Liver (tissue), 9 donors: ENCODE results near the gene PCED1B. TPM values are rescaled to one million over a fixed set of nuclear protein-coding genes. Genes with fewer than 3 reads are reported as not detected.

Experiments
- DNase-seq: peaks from one replicate; pipeline ENCODE4 v3.0.0-alpha.2; 2017; ENCODE audit warnings: low spot score
- H3K27ac ChIP-seq, 2 donors: one replicate each; pipeline ENCODE4 v1.7.0; 2013; ENCODE audit warnings: inconsistent platforms in 2 of 2, low read length in 2 of 2, control low read depth in 1 of 2, low read depth in 1 of 2, mild to moderate bottlenecking in 1 of 2
- H3K27me3 ChIP-seq, 4 donors: one replicate each; pipeline versions ENCODE4 v1.6.1 to v1.7.0; 2013; ENCODE audit warnings: low read length in 3 of 4, inconsistent platforms in 1 of 4, mild to moderate bottlenecking in 1 of 4, moderate library complexity in 1 of 4; ENCODE audit not compliant: control insufficient read depth in 4 of 4, insufficient read depth in 4 of 4
- H3K36me3 ChIP-seq, 4 donors: one replicate each; pipeline versions ENCODE4 v1.6.1 to v1.7.0; 2013; ENCODE audit warnings: low read length in 3 of 4, mild to moderate bottlenecking in 3 of 4, low read depth in 1 of 4, moderate library complexity in 1 of 4; ENCODE audit not compliant: control insufficient read depth in 4 of 4, insufficient read depth in 3 of 4
- H3K4me1 ChIP-seq, 4 donors: one replicate each; pipeline versions ENCODE4 v1.6.1 to v1.7.0; 2013; ENCODE audit warnings: low read length in 3 of 4, mild to moderate bottlenecking in 3 of 4, moderate library complexity in 1 of 4; ENCODE audit not compliant: control insufficient read depth in 4 of 4, insufficient read depth in 4 of 4
- H3K4me3 ChIP-seq, 3 donors: one replicate each; pipeline versions ENCODE4 v1.6.1 to v1.7.0; 2013; ENCODE audit warnings: low read length in 3 of 3, control low read depth in 1 of 3, low read depth in 1 of 3, mild to moderate bottlenecking in 1 of 3
- H3K9ac ChIP-seq, 2 donors: one replicate each; pipeline ENCODE4 v1.7.0; 2013; ENCODE audit warnings: low read length in 2 of 2, mild to moderate bottlenecking in 2 of 2, moderate library complexity in 2 of 2, control low read depth in 1 of 2, low read depth in 1 of 2
- H3K9me3 ChIP-seq, 4 donors: one replicate each; pipeline versions ENCODE4 v1.6.1 to v1.7.0; 2013; ENCODE audit warnings: low read length in 3 of 4; ENCODE audit not compliant: control insufficient read depth in 4 of 4
- CTCF ChIP-seq: fragments of 150-350 bp; IDR thresholded peaks from 2 replicates; pipeline ENCODE4 v1.5.1; 2017; ENCODE audit warnings: improper control_type of control experiment, low read depth, low read length; ENCODE audit not compliant: missing input control
- FOXA1 ChIP-seq: IDR thresholded peaks from 2 replicates; pipeline ENCODE4 v1.6.1; 2016; ENCODE audit warnings: antibody characterized with exemption
- FOXA2 ChIP-seq: IDR thresholded peaks from 2 replicates; pipeline ENCODE4 v1.6.1; 2016; ENCODE audit warnings: antibody characterized with exemption
- GABPA ChIP-seq, 2 donors: IDR thresholded peaks in 1 of 2; conservative IDR thresholded peaks in 1 of 2; 2 replicates each; pipeline ENCODE4 v1.6.1; 2016; ENCODE audit warnings: antibody characterized with exemption in 2 of 2, mild to moderate bottlenecking in 1 of 2, moderate library complexity in 1 of 2
- HNF4A ChIP-seq, 2 donors: conservative IDR thresholded peaks; 2 replicates each; pipeline ENCODE4 v1.6.1; 2016; ENCODE audit warnings: antibody characterized with exemption in 2 of 2, mild to moderate bottlenecking in 2 of 2
- HNF4G ChIP-seq: IDR thresholded peaks from 2 replicates; pipeline ENCODE4 v1.6.1; 2016; ENCODE audit warnings: antibody characterized with exemption
- JUND ChIP-seq, 2 donors: IDR thresholded peaks; 2 replicates each; pipeline ENCODE4 v1.6.1; 2016; ENCODE audit warnings: antibody characterized with exemption in 2 of 2
- NR2F2 ChIP-seq: IDR thresholded peaks from 2 replicates; pipeline ENCODE4 v1.6.1; 2016; ENCODE audit warnings: antibody characterized with exemption
- RAD21 ChIP-seq, 2 donors: IDR thresholded peaks; 2 replicates each; pipeline ENCODE4 v1.6.1; 2016; ENCODE audit warnings: antibody characterized with exemption in 2 of 2, mild to moderate bottlenecking in 2 of 2
- RXRA ChIP-seq, 2 donors: IDR thresholded peaks; 2 replicates each; pipeline ENCODE4 v1.6.1; 2017 to 2018; ENCODE audit warnings: antibody characterized with exemption in 2 of 2, mild to moderate bottlenecking in 1 of 2
- SP1 ChIP-seq: IDR thresholded peaks from 2 replicates; pipeline ENCODE4 v1.6.1; 2018; ENCODE audit warnings: antibody characterized with exemption, mild to moderate bottlenecking
- TAF1 ChIP-seq: conservative IDR thresholded peaks from 2 replicates; pipeline ENCODE4 v1.6.1; 2016; ENCODE audit warnings: antibody characterized with exemption, mild to moderate bottlenecking
- YY1 ChIP-seq: IDR thresholded peaks from 2 replicates; pipeline ENCODE4 v1.6.1; 2016; ENCODE audit warnings: antibody characterized with exemption, mild to moderate bottlenecking
- WGBS: extraction: QIAGEN DNeasy Blood & Tissue Kit; methylation state at CpG from one replicate; pipeline ENCODE4 v1.1.7; 2013; 5-methylcytosine and 5-hydroxymethylcytosine counted together
- polyA plus RNA-seq, 2 donors: library from polyadenylated mRNA; stranded (reverse) in 1 of 2; unstranded in 1 of 2; fragments of 200-250 nt in 1 of 2; fragments of >200 nt in 1 of 2; fragmentation: Nextera tagmentation in 1 of 2; extraction: Ambion mirVana in 1 of 2; gene quantifications; one replicate each; pipeline versions ENCODE4 v1.2.1 to v1.2.3, GENCODE V29; 2013 to 2015
- total RNA-seq, 2 donors: library from RNA; depleted of rRNA; stranded (reverse); fragments of >200 nt; gene quantifications; one replicate each; pipeline ENCODE4 v1.2.3, GENCODE V29; 2014
- TF ChIP-seq, protein P1 (sequence below): IDR thresholded peaks from 2 replicates; pipeline ENCODE4 v1.6.1; 2016; ENCODE audit warnings: antibody characterized with exemption
- TF ChIP-seq, protein P2 (sequence below): IDR thresholded peaks from 2 replicates; pipeline ENCODE4 v1.6.1; 2016; ENCODE audit warnings: antibody characterized with exemption, mild to moderate bottlenecking
- TF ChIP-seq, protein P3 (sequence below): IDR thresholded peaks from 2 replicates; pipeline ENCODE4 v1.6.1; 2016; ENCODE audit warnings: antibody characterized with exemption
- TF ChIP-seq, protein P4 (sequence below): IDR thresholded peaks from 2 replicates; pipeline ENCODE4 v1.6.1; 2016; ENCODE audit warnings: antibody characterized with exemption
- donor health status: healthy.
- donor health status: healthy.
- donor health status: healthy.
- donor health status: healthy.
- donor health status: healthy.

The PCED1B gene
- total and polyA plus RNA-seq, 4 donors: 0.51 to 1.8 (median 1.1) TPM

- Histone ChIP-seq H3K27ac (no peak overlapping the region), H3K9ac (no peak overlapping the region), H3K9me3 (no peaks in the 10 kb centered on the region), H3K27me3 (no peaks in the 10 kb centered on the region), H3K4me1 (peaks cover 0 to 3% (median 1%) of the 10 kb centered on the region in 4 donors), H3K4me3 (no peak overlapping the region), H3K36me3 (no peaks in the 10 kb centered on the region)
- TF ChIP-seq FOXA2 (peak; percentile 14), GABPA (IDR thresholded peaks at IDR 0.05 in 1 of 2, conservative IDR thresholded peaks at IDR 0.05 in 1 of 2) (no peak), JUND (IDR thresholded peaks at IDR 0.05) (no peak), RAD21 (IDR thresholded peaks at IDR 0.05) (peak in 1 of 2 donors; percentile 7), RXRA (IDR thresholded peaks at IDR 0.05) (no peak), TAF1 (no peak), HNF4G (no peak)
- TF ChIP-seq, protein P1, sequence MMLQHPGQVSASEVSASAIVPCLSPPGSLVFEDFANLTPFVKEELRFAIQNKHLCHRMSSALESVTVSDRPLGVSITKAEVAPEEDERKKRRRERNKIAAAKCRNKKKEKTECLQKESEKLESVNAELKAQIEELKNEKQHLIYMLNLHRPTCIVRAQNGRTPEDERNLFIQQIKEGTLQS: no peak
- TF ChIP-seq, protein P2, sequence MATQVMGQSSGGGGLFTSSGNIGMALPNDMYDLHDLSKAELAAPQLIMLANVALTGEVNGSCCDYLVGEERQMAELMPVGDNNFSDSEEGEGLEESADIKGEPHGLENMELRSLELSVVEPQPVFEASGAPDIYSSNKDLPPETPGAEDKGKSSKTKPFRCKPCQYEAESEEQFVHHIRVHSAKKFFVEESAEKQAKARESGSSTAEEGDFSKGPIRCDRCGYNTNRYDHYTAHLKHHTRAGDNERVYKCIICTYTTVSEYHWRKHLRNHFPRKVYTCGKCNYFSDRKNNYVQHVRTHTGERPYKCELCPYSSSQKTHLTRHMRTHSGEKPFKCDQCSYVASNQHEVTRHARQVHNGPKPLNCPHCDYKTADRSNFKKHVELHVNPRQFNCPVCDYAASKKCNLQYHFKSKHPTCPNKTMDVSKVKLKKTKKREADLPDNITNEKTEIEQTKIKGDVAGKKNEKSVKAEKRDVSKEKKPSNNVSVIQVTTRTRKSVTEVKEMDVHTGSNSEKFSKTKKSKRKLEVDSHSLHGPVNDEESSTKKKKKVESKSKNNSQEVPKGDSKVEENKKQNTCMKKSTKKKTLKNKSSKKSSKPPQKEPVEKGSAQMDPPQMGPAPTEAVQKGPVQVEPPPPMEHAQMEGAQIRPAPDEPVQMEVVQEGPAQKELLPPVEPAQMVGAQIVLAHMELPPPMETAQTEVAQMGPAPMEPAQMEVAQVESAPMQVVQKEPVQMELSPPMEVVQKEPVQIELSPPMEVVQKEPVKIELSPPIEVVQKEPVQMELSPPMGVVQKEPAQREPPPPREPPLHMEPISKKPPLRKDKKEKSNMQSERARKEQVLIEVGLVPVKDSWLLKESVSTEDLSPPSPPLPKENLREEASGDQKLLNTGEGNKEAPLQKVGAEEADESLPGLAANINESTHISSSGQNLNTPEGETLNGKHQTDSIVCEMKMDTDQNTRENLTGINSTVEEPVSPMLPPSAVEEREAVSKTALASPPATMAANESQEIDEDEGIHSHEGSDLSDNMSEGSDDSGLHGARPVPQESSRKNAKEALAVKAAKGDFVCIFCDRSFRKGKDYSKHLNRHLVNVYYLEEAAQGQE: peak; percentile 92
- DNase-seq: no peak
Observed at GRCh38 chr12:47238669-47239114, 159.3 kb downstream of the PCED1B start.

- no peak for DNase-seq
- TF ChIP-seq, protein P3, sequence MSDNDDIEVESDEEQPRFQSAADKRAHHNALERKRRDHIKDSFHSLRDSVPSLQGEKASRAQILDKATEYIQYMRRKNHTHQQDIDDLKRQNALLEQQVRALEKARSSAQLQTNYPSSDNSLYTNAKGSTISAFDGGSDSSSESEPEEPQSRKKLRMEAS: no peak
- TF ChIP-seq NR2F2 (no peak), YY1 (no peak), TAF1 (no peak), CTCF (no peak), FOXA2 (no peak), RAD21 (IDR thresholded peaks at IDR 0.05) (no peak), HNF4A (conservative IDR thresholded peaks at IDR 0.05) (no peak), FOXA1 (no peak), SP1 (no peak), GABPA (IDR thresholded peaks at IDR 0.05 in 1 of 2, conservative IDR thresholded peaks at IDR 0.05 in 1 of 2) (no peak), HNF4G (no peak)
- TF ChIP-seq, protein P4, sequence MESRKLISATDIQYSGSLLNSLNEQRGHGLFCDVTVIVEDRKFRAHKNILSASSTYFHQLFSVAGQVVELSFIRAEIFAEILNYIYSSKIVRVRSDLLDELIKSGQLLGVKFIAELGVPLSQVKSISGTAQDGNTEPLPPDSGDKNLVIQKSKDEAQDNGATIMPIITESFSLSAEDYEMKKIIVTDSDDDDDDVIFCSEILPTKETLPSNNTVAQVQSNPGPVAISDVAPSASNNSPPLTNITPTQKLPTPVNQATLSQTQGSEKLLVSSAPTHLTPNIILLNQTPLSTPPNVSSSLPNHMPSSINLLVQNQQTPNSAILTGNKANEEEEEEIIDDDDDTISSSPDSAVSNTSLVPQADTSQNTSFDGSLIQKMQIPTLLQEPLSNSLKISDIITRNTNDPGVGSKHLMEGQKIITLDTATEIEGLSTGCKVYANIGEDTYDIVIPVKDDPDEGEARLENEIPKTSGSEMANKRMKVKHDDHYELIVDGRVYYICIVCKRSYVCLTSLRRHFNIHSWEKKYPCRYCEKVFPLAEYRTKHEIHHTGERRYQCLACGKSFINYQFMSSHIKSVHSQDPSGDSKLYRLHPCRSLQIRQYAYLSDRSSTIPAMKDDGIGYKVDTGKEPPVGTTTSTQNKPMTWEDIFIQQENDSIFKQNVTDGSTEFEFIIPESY: no peak
- TF ChIP-seq, protein P2: no peak
- Histone ChIP-seq H3K9me3 (no peaks in the 10 kb centered on the region), H3K4me1 (peaks cover 0 to 3% (median 3%) of the 10 kb centered on the region in 4 donors), H3K27ac (no peak overlapping the region), H3K36me3 (no peaks in the 10 kb centered on the region), H3K4me3 (no peak overlapping the region), H3K27me3 (no peaks in the 10 kb centered on the region), H3K9ac (no peak overlapping the region)
- WGBS: 98% methylated on average over 2 of the region's 2 CpGs
Observed at GRCh38 chr12:47242426-47242825, 163.0 kb downstream of the PCED1B start.
